Gastroesophageal sphincter (tissue), 4 donors: ENCODE data around the gene CCDC187. TPM values are rescaled to one million over a fixed set of nuclear protein-coding genes. Genes with fewer than 3 reads are reported as not detected.
A peak's percentile ranks its signal among the peaks of the same experiment; 100 is the strongest.
"Not testable (repeated sequence)": the region's sequence is repeated elsewhere in the genome, so short reads cannot be mapped to it uniquely, and the experiment has no call there.

Experiments
- ATAC-seq: fragments of 150-250 bp; one replicate; pipeline ENCODE4 v1.9.1; 2016; ENCODE audit warnings: mild to moderate bottlenecking, moderate library complexity
- H3K27ac ChIP-seq, 4 donors: fragments of 200-600 bp; sonication (generic) in 3 of 4; 1 replicate in 3 of 4; 2 replicates in 1 of 4; pipeline ENCODE4 v1.5.1; 2016 to 2019
- H3K27me3 ChIP-seq: fragments of 200-600 bp; sonication (generic); one replicate; pipeline ENCODE4 v1.5.1; 2019
- H3K36me3 ChIP-seq, 2 donors: fragments of 200-600 bp; sonication (generic); one replicate each; pipeline ENCODE4 v1.5.1; 2019; ENCODE audit warnings: control low read depth in 1 of 2
- H3K4me1 ChIP-seq, 3 donors: fragments of 200-600 bp; sonication (generic); 1 replicate in 2 of 3; 2 replicates in 1 of 3; pipeline ENCODE4 v1.5.1; 2016 to 2019; ENCODE audit warnings: control low read depth in 2 of 3
- H3K4me3 ChIP-seq, 2 donors: fragments of 200-600 bp; sonication (generic); one replicate each; pipeline ENCODE4 v1.5.1; 2019; ENCODE audit warnings: mild to moderate bottlenecking in 1 of 2, moderate library complexity in 1 of 2
- H3K9me3 ChIP-seq, 3 donors: fragments of 200-600 bp; sonication (generic); one replicate each; pipeline ENCODE4 v1.5.1; 2017 to 2019; ENCODE audit warnings: control low read depth in 2 of 3
- CTCF ChIP-seq, 4 experiments: fragments of 200-600 bp in 2 of 4; fragments of 450-650 bp in 2 of 4; sonication (generic) in 1 of 4; IDR thresholded peaks; one replicate each; pipeline ENCODE4 v1.5.1; 2017 to 2019; ENCODE audit warnings: antibody characterized with exemption in 4 of 4, mild to moderate bottlenecking in 2 of 4, moderate library complexity in 2 of 4
- EP300 ChIP-seq: sonication (generic); formaldehyde crosslinking; IDR thresholded peaks from one replicate; pipeline ENCODE4 v1.6.1; 2017; ENCODE audit warnings: antibody characterized with exemption, mild to moderate bottlenecking
- POLR2A ChIP-seq, 2 donors: fragments of 450-650 bp; IDR thresholded peaks; one replicate each; pipeline ENCODE4 v1.6.1; 2017; ENCODE audit warnings: antibody characterized with exemption in 2 of 2, mild to moderate bottlenecking in 2 of 2, moderate library complexity in 1 of 2
- POLR2AphosphoS5 ChIP-seq: sonication (generic); formaldehyde crosslinking; IDR thresholded peaks from one replicate; pipeline ENCODE4 v1.6.1; 2017; ENCODE audit warnings: antibody characterized with exemption
- WGBS, 2 donors: methylation state at CpG; one replicate each; pipeline ENCODE4 v1.1.5; 2018; ENCODE audit warnings: low coverage in 1 of 2; 5-methylcytosine and 5-hydroxymethylcytosine counted together
- total RNA-seq, 4 donors: library from RNA; depleted of rRNA; stranded (reverse); fragments of >200 nt; gene quantifications; one replicate each; pipeline ENCODE4 v1.1.0, GENCODE V29; 2016

Gene CCDC187
- total RNA-seq, 4 donors from 2014 or later = not detected

DNA sequence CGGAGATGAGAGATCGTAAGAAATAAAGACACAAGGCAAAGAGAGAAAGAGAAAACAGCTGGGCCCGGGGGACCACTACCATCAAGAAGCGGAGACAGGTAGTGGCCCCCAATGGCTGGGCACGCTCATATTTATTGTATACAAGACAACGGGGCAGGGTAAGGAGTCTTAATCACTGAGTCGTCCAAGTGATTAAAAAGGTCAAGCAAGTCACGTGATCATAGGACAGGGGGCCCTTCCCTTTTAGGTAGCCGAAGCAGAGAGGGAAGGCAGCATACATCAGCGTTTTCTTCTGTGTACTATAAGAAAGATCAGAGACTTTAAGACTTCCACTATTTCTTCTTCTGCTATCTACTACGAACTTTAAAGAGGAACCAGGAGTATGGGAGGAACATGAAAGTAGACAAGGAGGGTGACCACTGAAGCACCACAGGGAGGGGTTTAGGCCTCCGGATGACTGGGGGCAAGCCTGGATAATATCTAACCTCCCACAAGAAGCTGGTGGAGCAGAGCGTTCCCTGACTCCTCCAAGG lies 33.7 kb downstream of the CCDC187 start:
- no peak overlapping the region for H3K27ac ChIP-seq
- peaks cover 0 to 18% (median 0%) of the 10 kb centered on the region in 3 donors for H3K4me1 ChIP-seq
- no peaks in the 10 kb centered on the region for H3K9me3 ChIP-seq
- H3K36me3 ChIP-seq = no peaks in the 10 kb centered on the region
- no peak for TF ChIP-seq EP300
- no peak for TF ChIP-seq POLR2AphosphoS5
- TF ChIP-seq POLR2A (IDR thresholded peaks at IDR 0.05) = no peak
- TF ChIP-seq CTCF (IDR thresholded peaks at IDR 0.05) = no peak
- ATAC-seq = no peak
- H3K27me3 ChIP-seq = peaks cover 36% of the 10 kb centered on the region
- H3K4me3 ChIP-seq = no peak overlapping the region
- WGBS, 2 donors = 83 to 84% methylated on average over 9 to 12 of the region's 13 CpGs

DNA sequence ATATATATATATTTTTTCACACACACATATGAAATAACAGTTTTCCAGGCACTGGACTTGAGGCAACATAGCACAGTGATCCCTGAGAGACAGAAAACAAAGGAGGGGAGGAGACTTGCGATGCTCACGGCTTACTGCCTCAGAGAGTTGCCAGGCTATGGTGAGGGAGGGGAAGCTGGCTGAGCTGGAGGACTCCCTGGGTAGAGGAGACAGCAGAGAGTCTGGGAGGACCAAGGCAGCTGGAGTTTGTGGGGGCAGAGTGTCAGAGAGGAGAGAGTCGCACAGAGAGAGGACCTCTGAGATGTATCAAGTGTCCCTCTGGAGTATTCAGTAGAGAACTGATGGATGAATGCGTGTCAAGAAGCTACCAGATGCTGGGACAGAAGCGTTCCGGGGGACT lies 35.2 kb downstream of the CCDC187 start:
- peaks cover 20% of the 10 kb centered on the region for H3K27me3 ChIP-seq
- WGBS, 2 donors = 43 to 62% methylated on average over 3 to 6 of the region's 6 CpGs
- H3K27ac ChIP-seq = no peak overlapping the region
- H3K36me3 ChIP-seq = no peaks in the 10 kb centered on the region
- H3K4me1 ChIP-seq = peaks cover 0 to 18% (median 0%) of the 10 kb centered on the region in 3 donors
- H3K9me3 ChIP-seq = no peaks in the 10 kb centered on the region
- ATAC-seq = no peak
- no peak overlapping the region for H3K4me3 ChIP-seq
- TF ChIP-seq CTCF (IDR thresholded peaks at IDR 0.05) (no peak), POLR2A (IDR thresholded peaks at IDR 0.05) (no peak), POLR2AphosphoS5 (no peak), EP300 (no peak)

DNA sequence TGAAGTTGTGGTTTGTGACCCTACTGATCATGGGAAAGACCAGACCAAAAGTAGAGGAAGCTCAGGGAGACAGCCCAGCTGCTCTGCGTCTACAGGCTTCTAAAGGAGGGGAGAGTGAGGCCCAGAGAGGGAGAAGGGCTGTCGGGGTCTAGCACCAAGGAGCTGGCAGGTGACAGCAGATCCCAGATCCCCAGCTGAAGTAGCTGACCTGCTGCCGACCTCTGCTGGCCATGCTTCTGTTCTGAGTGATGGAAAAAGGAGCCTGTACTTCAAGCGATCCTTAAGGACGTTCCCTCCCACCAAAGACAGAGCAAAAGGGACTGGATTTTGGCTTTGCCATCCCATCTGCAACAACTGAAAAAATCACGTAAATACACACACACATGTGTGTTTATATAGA lies 35.6 kb downstream of the CCDC187 start:
- peaks cover 19% of the 10 kb centered on the region for H3K27me3 ChIP-seq
- WGBS, 2 donors = 34 to 45% methylated on average over 4 to 5 of the region's 6 CpGs
- H3K4me1 ChIP-seq = peaks cover 0 to 18% (median 0%) of the 10 kb centered on the region in 3 donors
- H3K9me3 ChIP-seq = no peaks in the 10 kb centered on the region
- no peak overlapping the region for H3K27ac ChIP-seq
- H3K36me3 ChIP-seq = no peaks in the 10 kb centered on the region
- no peak for ATAC-seq
- no peak overlapping the region for H3K4me3 ChIP-seq
- no peak for TF ChIP-seq POLR2A (IDR thresholded peaks at IDR 0.05)
- TF ChIP-seq POLR2AphosphoS5 = no peak
- TF ChIP-seq CTCF (IDR thresholded peaks at IDR 0.05) = no peak
- no peak for TF ChIP-seq EP300

GRCh38 chr9:136267261-136268111 lies 36.4 kb downstream of the CCDC187 start:
- no peaks in the 10 kb centered on the region for H3K36me3 ChIP-seq
- 0% methylated on average over 15 of the region's 60 CpGs; no CpG with 5 or more reads in 1 of the 2 donors for WGBS, 2 donors
- peak in 1 of 4 experiments; percentile 62 for TF ChIP-seq CTCF (IDR thresholded peaks at IDR 0.05)
- TF ChIP-seq POLR2AphosphoS5 = no peak
- TF ChIP-seq POLR2A (IDR thresholded peaks at IDR 0.05) = peak; percentile 13 to 23
- ATAC-seq = peak; percentile 94
- H3K4me3 ChIP-seq = peak overlapping the region; percentile 36 to 55
- peak overlapping the region in 3 of 4 donors; percentile 0 to 73 (median 58) for H3K27ac ChIP-seq
- H3K4me1 ChIP-seq = peaks cover 0 to 18% (median 0%) of the 10 kb centered on the region in 3 donors
- no peaks in the 10 kb centered on the region for H3K9me3 ChIP-seq
- H3K27me3 ChIP-seq = peaks cover 19% of the 10 kb centered on the region

DNA sequence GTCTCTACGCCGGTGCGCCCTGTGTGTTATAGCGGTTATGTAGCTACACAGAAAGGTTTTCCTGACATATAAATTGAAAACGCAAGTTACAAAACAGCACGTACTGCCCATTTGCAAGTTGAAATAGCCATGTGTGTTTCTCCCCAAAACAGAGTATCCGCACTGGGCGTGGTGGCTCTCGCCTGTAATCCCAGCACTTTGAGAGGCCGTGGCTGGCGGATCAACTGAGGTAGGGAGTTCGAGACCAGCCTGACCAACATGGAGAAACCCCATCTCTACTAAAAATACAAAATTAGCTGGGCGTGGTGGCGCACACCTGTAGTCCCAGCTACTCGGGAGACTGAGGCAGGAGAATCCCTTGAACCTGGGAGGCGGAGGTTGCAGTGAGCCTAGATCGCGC lies 37.3 kb downstream of the CCDC187 start:
- H3K27ac ChIP-seq = peak overlapping the region in 2 of 4 donors; percentile 0 to 58
- 89 to 94% methylated on average over 3 to 18 of the region's 18 CpGs for WGBS, 2 donors
- ATAC-seq = not testable (repeated sequence)

More for the DNA sequence above, 37.3 kb downstream of the CCDC187 start:
- H3K36me3 ChIP-seq, H3K9me3 ChIP-seq: not testable (repeated sequence)
- Histone ChIP-seq H3K4me1 (peaks cover 0 to 18% (median 0%) of the 10 kb centered on the region in 3 donors), H3K4me3 (peak overlapping the region in 1 of 2 donors; percentile 55), H3K27me3 (peaks cover 19% of the 10 kb centered on the region)
